Body of pancreas (tissue), 4 donors: Measurements from ENCODE around the gene NBEA.

ENCODE experiments used
- CTCF ChIP-seq, 7 experiments: fragments of 450-650 bp in 4 of 7; fragments of 200-600 bp in 3 of 7; sonication (generic) in 3 of 7; IDR thresholded peaks; one replicate each; pipeline ENCODE4 v1.5.1; 2016 to 2019; ENCODE audit warnings: antibody characterized with exemption in 7 of 7
- POLR2A ChIP-seq, 3 donors: fragments of 450-650 bp; IDR thresholded peaks; one replicate each; pipeline ENCODE4 v1.6.1; 2016; ENCODE audit warnings: antibody characterized with exemption in 3 of 3, mild to moderate bottlenecking in 2 of 3

- TF ChIP-seq POLR2A (IDR thresholded peaks at IDR 0.05) (no peak), CTCF (IDR thresholded peaks at IDR 0.05) (no peak)
Measured at GRCh38 chr13:34951528-34951927, 9.5 kb downstream of the NBEA start.
